HCT116 (cell line): ENCODE data around the gene COL5A3. TPM values are rescaled to one million over a fixed set of nuclear protein-coding genes. Genes with fewer than 3 reads are reported as not detected.

Source experiments
- ATAC-seq: fragments of 200-7000 bp; cut with Tn5 transposase; 2 replicates; pipeline ENCODE4 v1.9.1; 2020; ENCODE audit warnings: mild to moderate bottlenecking, moderate library complexity
- BruUV-seq: library from RNA; stranded (reverse); fragments of 400-500 nt; replicated peaks from 2 replicates; lab custom pipeline; 2021; lab: Mats Ljungman, UMichigan
- CTCF ChIA-PET: fragments of 300-600 bp; sonication (Branson Sonifier 250); formaldehyde crosslinking; loops from one replicate; lab custom pipeline; 2021; ENCODE audit warnings: antibody characterized with exemption; lab: Charles Lee
- POLR2A ChIA-PET: fragments of 300-600, 350-600 bp; sonication (Branson Sonifier 250); formaldehyde crosslinking; loops from one replicate; lab custom pipeline; 2021; ENCODE audit warnings: antibody characterized with exemption; lab: Charles Lee
- RAD21 ChIA-PET, 2 experiments: fragments of 300-600 bp; sonication (Branson Sonifier 250); formaldehyde crosslinking; loops; one replicate each; lab custom pipeline; 2023; ENCODE audit warnings: low total read pairs in 2 of 2; ENCODE audit not compliant: uncharacterized antibody in 2 of 2, unreplicated experiment in 2 of 2, low non-redundant PET in 1 of 2; lab: Charles Lee
- DNase-seq: peaks from one replicate; pipeline ENCODE4 v3.0.0-alpha.2; 2010; ENCODE audit warnings: low read depth, low spot score
- H2AFZ ChIP-seq: fragments of 200-600 bp; shearing (Covaris generic), sonication (generic); 2 replicates; pipeline ENCODE4 v1.6.1; 2017; ENCODE audit warnings: low read depth, mixed run types, mixed read lengths, antibody characterized with exemption, low read length; ENCODE audit not compliant: poor library complexity, severe bottlenecking
- H3K27ac ChIP-seq: 2 replicates; pipeline ENCODE4 v1.5.1; 2012; ENCODE audit warnings: low read depth, low read length
- H3K27me3 ChIP-seq: fragments of 200-600 bp; sonication (generic); 2 replicates; pipeline ENCODE4 v1.6.1; 2016; ENCODE audit warnings: mixed run types, low read length, mixed read lengths; ENCODE audit not compliant: insufficient read depth
- H3K36me3 ChIP-seq, 2 experiments: fragments of 200-500 bp in 1 of 2; fragments of 200-600 bp in 1 of 2; sonication (Bioruptor generic) in 1 of 2; sonication (generic) in 1 of 2; 2 replicates each; pipeline versions ENCODE4 v1.5.1 to v1.6.1; 2014 to 2016; ENCODE audit warnings: low read length in 2 of 2, inconsistent platforms in 1 of 2, mixed read lengths in 1 of 2, mixed run types in 1 of 2; ENCODE audit not compliant: insufficient read depth in 2 of 2, control insufficient read depth in 1 of 2
- H3K4me1 ChIP-seq, 2 experiments: fragments of 200-600 bp in 1 of 2; sonication (generic) in 1 of 2; 2 replicates each; pipeline versions ENCODE4 v1.5.1 to v1.6.1; 2012 to 2017; ENCODE audit warnings: low read length in 2 of 2, inconsistent platforms in 1 of 2, mild to moderate bottlenecking in 1 of 2, mixed read lengths in 1 of 2, mixed run types in 1 of 2, moderate library complexity in 1 of 2; ENCODE audit not compliant: insufficient read depth in 2 of 2, control insufficient read depth in 1 of 2
- H3K4me2 ChIP-seq: fragments of 200-600 bp; sonication (generic); 2 replicates; pipeline ENCODE4 v1.6.1; 2017; ENCODE audit warnings: mixed run types, low read length, mixed read lengths
- H3K4me3 ChIP-seq, 2 experiments: fragments of 200-600 bp in 1 of 2; sonication (generic) in 1 of 2; replicated peaks in 1 of 2; 2 replicates each; pipeline ENCODE4 v1.5.1; 2011 to 2016; ENCODE audit warnings: low read length in 2 of 2, control low read depth in 1 of 2, low read depth in 1 of 2, mild to moderate bottlenecking in 1 of 2, mixed read lengths in 1 of 2, mixed run types in 1 of 2
- H3K79me2 ChIP-seq: fragments of 200-600 bp; sonication (generic); 2 replicates; pipeline ENCODE4 v1.6.1; 2017; ENCODE audit warnings: mild to moderate bottlenecking, mixed run types, low read length, moderate library complexity, mixed read lengths; ENCODE audit not compliant: insufficient read depth
- H3K9ac ChIP-seq: fragments of 200-600 bp; sonication (generic); 2 replicates; pipeline ENCODE4 v1.6.1; 2016; ENCODE audit warnings: low read length, mixed read lengths
- H3K9me2 ChIP-seq: fragments of 200-600 bp; sonication (generic), shearing (Covaris generic); 2 replicates; pipeline ENCODE4 v1.6.1; 2017; ENCODE audit warnings: mixed run types, mild to moderate bottlenecking, moderate library complexity; ENCODE audit not compliant: insufficient read depth
- H3K9me3 ChIP-seq, 2 experiments: fragments of 200-500 bp in 1 of 2; fragments of 200-600 bp in 1 of 2; sonication (Bioruptor generic) in 1 of 2; sonication (generic) in 1 of 2; 2 replicates each; pipeline ENCODE4 v1.6.1; 2014 to 2017; ENCODE audit warnings: low read length in 2 of 2, mixed read lengths in 2 of 2, inconsistent platforms in 1 of 2, low read depth in 1 of 2, mild to moderate bottlenecking in 1 of 2, mixed run types in 1 of 2, moderate library complexity in 1 of 2; ENCODE audit not compliant: control insufficient read depth in 1 of 2, insufficient read depth in 1 of 2
- H4K20me1 ChIP-seq: fragments of 200-600 bp; sonication (generic), shearing (Covaris generic); 2 replicates; pipeline ENCODE4 v1.6.1; 2017; ENCODE audit warnings: mixed run types, mild to moderate bottlenecking, moderate library complexity; ENCODE audit not compliant: insufficient read depth
- ATF3 ChIP-seq: IDR thresholded peaks from 2 replicates; pipeline ENCODE4 v1.6.1; 2012
- CEBPB ChIP-seq: IDR thresholded peaks from 2 replicates; pipeline ENCODE4 v1.6.1; 2012; ENCODE audit warnings: low read depth
- EZH2phosphoT487 ChIP-seq: fragments of 200-600 bp; IDR thresholded peaks from 2 replicates; pipeline ENCODE4 v1.6.1; 2018; ENCODE audit warnings: antibody characterized with exemption, borderline replicate concordance
- JUND ChIP-seq: IDR thresholded peaks from 2 replicates; pipeline ENCODE4 v1.6.1; 2012
- POLR2A ChIP-seq: IDR thresholded peaks from 2 replicates; pipeline ENCODE4 v1.7.0; 2011; ENCODE audit warnings: borderline replicate concordance; ENCODE audit not compliant: insufficient read depth, insufficient read length; ENCODE audit errors: extremely low read depth
- POLR2AphosphoS5 ChIP-seq: IDR thresholded peaks from 2 replicates; pipeline ENCODE4 v1.6.1; 2011; ENCODE audit warnings: mild to moderate bottlenecking, low read depth, low read length, moderate library complexity
- RAD21 ChIP-seq: IDR thresholded peaks from 2 replicates; pipeline ENCODE4 v1.6.1; 2012; ENCODE audit warnings: low read depth, mild to moderate bottlenecking
- REST ChIP-seq: IDR thresholded peaks from 2 replicates; pipeline ENCODE4 v1.6.1; 2012; ENCODE audit warnings: low read depth
- SP1 ChIP-seq: IDR thresholded peaks from 2 replicates; pipeline ENCODE4 v1.6.1; 2012; ENCODE audit warnings: low read depth
- TCF7L2 ChIP-seq: IDR thresholded peaks from 2 replicates; pipeline ENCODE4 v1.7.0; 2011; ENCODE audit warnings: borderline replicate concordance, inconsistent platforms; ENCODE audit not compliant: insufficient read depth, insufficient read length; ENCODE audit errors: extremely low read depth
- intact Hi-C: fragments of 100-400 bp; cut with micrococcal nuclease; formaldehyde crosslinking; loops from 2 replicates; pipeline ENCODE4 v1.10.0; 2022
- total RNA-seq: library from RNA; stranded (reverse); gene quantifications from one replicate; pipeline ENCODE4 v1.2.1, GENCODE V29; 2021; ENCODE audit not compliant: unreplicated experiment
- TF ChIP-seq, protein P1 (sequence below): IDR thresholded peaks from 2 replicates; pipeline ENCODE4 v1.6.1; 2011; ENCODE audit warnings: mild to moderate bottlenecking, low read length, moderate library complexity; ENCODE audit not compliant: insufficient replicate concordance; ENCODE audit errors: extremely low read depth
- TF ChIP-seq, protein P2 (sequence below): IDR thresholded peaks from 2 replicates; pipeline ENCODE4 v1.6.1; 2012

The COL5A3 gene
- total RNA-seq, 1 experiment from 2014 or later = 0.15 TPM

DNA sequence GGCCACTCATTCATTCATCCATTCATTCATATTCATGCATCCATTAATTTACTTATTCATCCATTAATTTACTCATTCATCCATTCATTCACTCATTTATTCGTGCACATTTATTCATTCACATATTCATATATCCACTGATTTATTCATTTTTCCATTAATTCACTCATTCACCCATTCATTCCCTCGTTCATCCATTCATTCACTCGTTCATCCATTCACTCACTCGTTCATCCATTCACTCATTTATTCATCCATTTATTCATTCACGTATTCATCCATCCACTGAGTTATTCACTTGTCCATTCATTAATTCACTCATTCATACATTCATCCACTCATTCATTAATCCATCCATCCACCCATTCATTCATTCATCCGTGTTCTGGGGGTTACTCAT is 38.2 kb downstream of the COL5A3 start:
- H3K4me3 ChIP-seq = no peak overlapping the region
- BruUV-seq = no TSS peak
- intact Hi-C loops = no loop called here
- H3K79me2 ChIP-seq = no peaks in the 10 kb centered on the region
- no peak overlapping the region for H2AFZ ChIP-seq
- H3K36me3 ChIP-seq = no peaks in the 10 kb centered on the region
- H3K27me3 ChIP-seq = no peaks in the 10 kb centered on the region
- no peak overlapping the region for H3K4me2 ChIP-seq
- TF ChIP-seq POLR2AphosphoS5 (no peak), CEBPB (no peak), SP1 (no peak), RAD21 (no peak), POLR2A (no peak), TCF7L2 (no peak), JUND (no peak), ATF3 (no peak), REST (no peak), EZH2phosphoT487 (no peak)
- TF ChIP-seq, protein P1, sequence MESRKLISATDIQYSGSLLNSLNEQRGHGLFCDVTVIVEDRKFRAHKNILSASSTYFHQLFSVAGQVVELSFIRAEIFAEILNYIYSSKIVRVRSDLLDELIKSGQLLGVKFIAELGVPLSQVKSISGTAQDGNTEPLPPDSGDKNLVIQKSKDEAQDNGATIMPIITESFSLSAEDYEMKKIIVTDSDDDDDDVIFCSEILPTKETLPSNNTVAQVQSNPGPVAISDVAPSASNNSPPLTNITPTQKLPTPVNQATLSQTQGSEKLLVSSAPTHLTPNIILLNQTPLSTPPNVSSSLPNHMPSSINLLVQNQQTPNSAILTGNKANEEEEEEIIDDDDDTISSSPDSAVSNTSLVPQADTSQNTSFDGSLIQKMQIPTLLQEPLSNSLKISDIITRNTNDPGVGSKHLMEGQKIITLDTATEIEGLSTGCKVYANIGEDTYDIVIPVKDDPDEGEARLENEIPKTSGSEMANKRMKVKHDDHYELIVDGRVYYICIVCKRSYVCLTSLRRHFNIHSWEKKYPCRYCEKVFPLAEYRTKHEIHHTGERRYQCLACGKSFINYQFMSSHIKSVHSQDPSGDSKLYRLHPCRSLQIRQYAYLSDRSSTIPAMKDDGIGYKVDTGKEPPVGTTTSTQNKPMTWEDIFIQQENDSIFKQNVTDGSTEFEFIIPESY = no peak
- TF ChIP-seq, protein P2, sequence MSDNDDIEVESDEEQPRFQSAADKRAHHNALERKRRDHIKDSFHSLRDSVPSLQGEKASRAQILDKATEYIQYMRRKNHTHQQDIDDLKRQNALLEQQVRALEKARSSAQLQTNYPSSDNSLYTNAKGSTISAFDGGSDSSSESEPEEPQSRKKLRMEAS = no peak
- H3K9me3 ChIP-seq = no peaks in the 10 kb centered on the region
- no peak overlapping the region for H3K9ac ChIP-seq
- no peaks in the 10 kb centered on the region for H4K20me1 ChIP-seq
- no peaks in the 10 kb centered on the region for H3K4me1 ChIP-seq
- H3K27ac ChIP-seq = no peak overlapping the region
- CTCF ChIA-PET = no interaction called here
- ATAC-seq (no peak), DNase-seq (no peak)
- POLR2A ChIA-PET = no interaction called here
- RAD21 ChIA-PET = no interaction called here
- no peaks in the 10 kb centered on the region for H3K9me2 ChIP-seq
